Endodermal cell (in vitro differentiated cells): ENCODE results near the gene SSC5D. TPM values are rescaled to one million over a fixed set of nuclear protein-coding genes. Genes with fewer than 3 reads are reported as not detected.
A peak's percentile ranks its signal among the peaks of the same experiment; 100 is the strongest.

ENCODE experiments used
- DNase-seq: peaks from one replicate; pipeline ENCODE4 v3.0.0-alpha.2; 2017
- H3K27ac ChIP-seq: 2 replicates; pipeline ENCODE4 v1.5.1; 2013; ENCODE audit warnings: mild to moderate bottlenecking, low read depth, low read length, moderate library complexity
- H3K27me3 ChIP-seq: 2 replicates; pipeline ENCODE4 v1.6.1; 2013; ENCODE audit warnings: mild to moderate bottlenecking, low read length, moderate library complexity; ENCODE audit not compliant: insufficient read depth, control insufficient read depth, poor library complexity, severe bottlenecking
- H3K36me3 ChIP-seq: 2 replicates; pipeline ENCODE4 v1.7.0; 2013; ENCODE audit warnings: mild to moderate bottlenecking, low read length, moderate library complexity; ENCODE audit not compliant: control insufficient read depth, insufficient read depth
- H3K4me1 ChIP-seq: one replicate; pipeline ENCODE4 v1.7.0; 2013; ENCODE audit warnings: low read length; ENCODE audit not compliant: control insufficient read depth, insufficient read depth
- H3K4me3 ChIP-seq: 2 replicates; pipeline ENCODE4 v1.5.1; 2013; ENCODE audit warnings: mild to moderate bottlenecking, low read length, moderate library complexity
- H3K9ac ChIP-seq: 2 replicates; pipeline ENCODE4 v1.6.1; 2013; ENCODE audit warnings: mild to moderate bottlenecking, low read length, moderate library complexity; ENCODE audit not compliant: poor library complexity, severe bottlenecking; ENCODE audit errors: extremely low read depth
- H3K9me3 ChIP-seq: 2 replicates; pipeline ENCODE4 v1.6.1; 2013; ENCODE audit warnings: mild to moderate bottlenecking, low read length, moderate library complexity; ENCODE audit not compliant: control insufficient read depth
- H3K27ac Mint-ChIP-seq: 2 replicates; pipeline ENCODE4 v1.8.0; 2020; ENCODE audit warnings: mixed read lengths
- H3K27me3 Mint-ChIP-seq: 2 replicates; pipeline ENCODE4 v1.8.0; 2021; ENCODE audit warnings: mild to moderate bottlenecking, mixed read lengths; ENCODE audit not compliant: insufficient read depth
- H3K36me3 Mint-ChIP-seq: 2 replicates; pipeline ENCODE4 v1.8.0; 2020; ENCODE audit warnings: low read depth, mixed read lengths
- H3K4me1 Mint-ChIP-seq: 2 replicates; pipeline ENCODE4 v1.8.0; 2020; ENCODE audit warnings: mixed read lengths
- H3K4me3 Mint-ChIP-seq: 2 replicates; pipeline ENCODE4 v1.8.0; 2020; ENCODE audit warnings: mild to moderate bottlenecking, moderate library complexity, mixed read lengths
- H3K9me3 Mint-ChIP-seq: 2 replicates; pipeline ENCODE4 v1.8.0; 2020; ENCODE audit warnings: mild to moderate bottlenecking, mixed read lengths
- CTCF ChIP-seq: fragments of 200-600 bp; sonication (generic); conservative IDR thresholded peaks from 2 replicates; pipeline ENCODE4 v1.5.0; 2021; ENCODE audit warnings: antibody characterized with exemption, mild to moderate bottlenecking
- WGBS, 2 experiments: methylation state at CpG; one replicate each; pipeline versions ENCODE4 v1.1.5 to v1.1.7; 2013; ENCODE audit warnings: missing lambda C conversion rate in 2 of 2, mixed read lengths in 1 of 2; ENCODE audit not compliant: insufficient coverage in 1 of 2, insufficient read length in 1 of 2; 5-methylcytosine and 5-hydroxymethylcytosine counted together
- total RNA-seq, 2 donors: library from RNA; stranded (reverse); fragmentation: NEBNext Ultra II Directional in 1 of 2; extraction: Animal tissue kit (Norgen Biotek cat#: 25700) in 1 of 2; gene quantifications; 2 replicates in 1 of 2; 3 replicates in 1 of 2; pipeline ENCODE4 v1.2.1, GENCODE V29; 2021

SSC5D gene
- total RNA-seq, 2 donors from 2014 or later: 1.4 to 2.4 TPM

GRCh38 chr19:55453511-55454260 lies 34.5 kb upstream of the SSC5D start:
- 94 to 95% methylated on average over 8 to 12 of the region's 12 CpGs for WGBS, 2 experiments
- Histone ChIP-seq H3K4me3 (no peak overlapping the region), H3K27me3 (peaks cover 48% of the 10 kb centered on the region), H3K36me3 (no peaks in the 10 kb centered on the region), H3K9ac (no peak overlapping the region), H3K9me3 (no peaks in the 10 kb centered on the region), H3K4me1 (no peaks in the 10 kb centered on the region), H3K27ac (no peak overlapping the region)
- Mint-ChIP-seq H3K36me3 (peaks cover 20% of the 10 kb centered on the region), H3K4me3 (no peak overlapping the region), H3K4me1 (peaks cover 3% of the 10 kb centered on the region), H3K9me3 (no peaks in the 10 kb centered on the region), H3K27me3 (peaks cover 35% of the 10 kb centered on the region), H3K27ac (no peak overlapping the region)
- no peak for TF ChIP-seq CTCF
- no peak for DNase-seq

DNA sequence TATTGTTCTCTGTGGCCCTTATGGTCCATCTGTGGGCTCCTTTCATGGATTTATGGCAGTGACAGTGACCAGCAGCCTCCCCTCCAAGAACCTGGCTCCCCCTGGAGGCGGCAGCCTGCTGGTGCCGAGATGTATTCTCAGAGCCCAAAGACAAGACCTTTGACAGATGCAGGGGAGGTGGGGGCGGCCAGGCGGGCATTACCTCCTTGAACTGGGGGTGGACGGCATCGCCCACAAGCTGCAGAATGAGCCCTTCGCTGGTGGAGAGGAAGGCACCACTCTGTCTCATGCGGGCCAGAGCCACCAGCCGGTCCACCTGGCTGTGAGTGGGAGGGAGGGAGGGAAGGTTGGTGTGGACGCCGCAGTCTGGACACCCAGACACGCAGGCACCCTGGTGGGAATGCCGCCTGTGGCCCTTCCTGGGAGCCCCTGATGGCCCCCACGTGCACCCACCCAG lies 33.4 kb upstream of the SSC5D start:
- Histone ChIP-seq H3K9ac (no peak overlapping the region), H3K9me3 (no peaks in the 10 kb centered on the region), H3K4me3 (no peak overlapping the region), H3K36me3 (no peaks in the 10 kb centered on the region), H3K27ac (no peak overlapping the region), H3K4me1 (no peaks in the 10 kb centered on the region), H3K27me3 (peaks cover 37% of the 10 kb centered on the region)
- WGBS, 2 experiments: 71% methylated on average over 14 of the region's 14 CpGs; no CpG with 5 or more reads in 1 of the 2 experiments
- peaks cover 3% of the 10 kb centered on the region for H3K4me1 Mint-ChIP-seq
- H3K4me3 Mint-ChIP-seq: no peak overlapping the region
- TF ChIP-seq CTCF: peak; percentile 79
- H3K36me3 Mint-ChIP-seq: peaks cover 20% of the 10 kb centered on the region
- no peak overlapping the region for H3K27ac Mint-ChIP-seq
- H3K27me3 Mint-ChIP-seq: peaks cover 35% of the 10 kb centered on the region
- no peaks in the 10 kb centered on the region for H3K9me3 Mint-ChIP-seq
- DNase-seq: peak; percentile 89

GRCh38 chr19:55455576-55456235 lies 32.5 kb upstream of the SSC5D start:
- H3K27ac ChIP-seq: no peak overlapping the region
- peaks cover 12% of the 10 kb centered on the region for H3K4me1 Mint-ChIP-seq
- peaks cover 20% of the 10 kb centered on the region for H3K36me3 Mint-ChIP-seq
- H3K9ac ChIP-seq: no peak overlapping the region
- DNase-seq: no peak
- peaks cover 31% of the 10 kb centered on the region for H3K27me3 Mint-ChIP-seq
- 80 to 93% methylated on average over 1 to 11 of the region's 11 CpGs for WGBS, 2 experiments
- no peaks in the 10 kb centered on the region for H3K9me3 Mint-ChIP-seq
- TF ChIP-seq CTCF: no peak
- no peak overlapping the region for H3K4me3 ChIP-seq
- H3K27ac Mint-ChIP-seq: no peak overlapping the region
- H3K9me3 ChIP-seq: no peaks in the 10 kb centered on the region
- no peaks in the 10 kb centered on the region for H3K36me3 ChIP-seq
- peaks cover 4% of the 10 kb centered on the region for H3K4me1 ChIP-seq
- no peak overlapping the region for H3K4me3 Mint-ChIP-seq
- peaks cover 28% of the 10 kb centered on the region for H3K27me3 ChIP-seq
